ENCODE data around the gene GRIK2.

Gene GRIK2

GRCh38 chr6:101401171-101401570 is 7.7 kb downstream of the GRIK2 start:
- no peak for DNase-seq

DNA sequence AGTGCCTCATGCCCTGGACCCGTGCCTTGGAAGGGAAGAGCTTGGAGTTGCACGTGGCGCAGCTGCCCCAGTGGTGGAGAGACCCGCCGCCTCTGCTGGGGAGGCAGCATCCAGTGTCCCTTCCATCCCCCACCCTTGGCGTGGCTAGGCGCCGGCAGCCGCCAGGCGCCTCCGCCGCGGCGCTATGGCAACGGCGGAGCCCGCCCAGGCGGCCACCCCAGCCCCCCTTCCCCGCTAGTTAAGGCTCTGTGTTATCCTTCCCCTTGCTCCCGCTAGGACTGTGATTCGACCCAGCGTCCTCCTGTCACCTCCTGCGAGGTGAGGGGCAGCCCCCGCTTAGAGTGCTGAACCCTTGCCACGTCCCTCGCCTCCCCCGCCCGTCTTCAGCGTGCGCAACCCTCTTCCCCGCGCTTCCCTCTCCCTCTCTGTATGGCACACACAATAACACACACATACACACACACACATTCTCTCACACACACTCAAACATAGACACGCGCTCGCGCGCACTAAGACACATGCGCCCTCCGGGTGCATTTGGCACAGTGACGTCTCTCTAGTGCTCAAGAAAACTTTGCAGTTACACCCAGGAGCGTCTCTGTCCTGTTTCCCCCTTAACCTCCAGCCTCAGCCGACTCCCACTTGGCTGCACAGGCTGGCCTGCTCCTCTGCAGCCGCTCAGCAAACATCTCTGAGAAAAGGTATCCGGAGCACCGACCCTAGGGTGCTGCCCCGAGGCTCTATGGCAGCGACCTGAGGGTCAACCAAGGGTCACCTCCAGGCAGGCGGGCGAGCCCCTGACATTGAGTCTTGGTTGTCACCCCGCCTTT is 8.5 kb downstream of the GRIK2 start:
- no peak for DNase-seq

- no peak for DNase-seq
Measured at GRCh38 chr6:101402622-101403031, 9.1 kb downstream of the GRIK2 start.

DNA sequence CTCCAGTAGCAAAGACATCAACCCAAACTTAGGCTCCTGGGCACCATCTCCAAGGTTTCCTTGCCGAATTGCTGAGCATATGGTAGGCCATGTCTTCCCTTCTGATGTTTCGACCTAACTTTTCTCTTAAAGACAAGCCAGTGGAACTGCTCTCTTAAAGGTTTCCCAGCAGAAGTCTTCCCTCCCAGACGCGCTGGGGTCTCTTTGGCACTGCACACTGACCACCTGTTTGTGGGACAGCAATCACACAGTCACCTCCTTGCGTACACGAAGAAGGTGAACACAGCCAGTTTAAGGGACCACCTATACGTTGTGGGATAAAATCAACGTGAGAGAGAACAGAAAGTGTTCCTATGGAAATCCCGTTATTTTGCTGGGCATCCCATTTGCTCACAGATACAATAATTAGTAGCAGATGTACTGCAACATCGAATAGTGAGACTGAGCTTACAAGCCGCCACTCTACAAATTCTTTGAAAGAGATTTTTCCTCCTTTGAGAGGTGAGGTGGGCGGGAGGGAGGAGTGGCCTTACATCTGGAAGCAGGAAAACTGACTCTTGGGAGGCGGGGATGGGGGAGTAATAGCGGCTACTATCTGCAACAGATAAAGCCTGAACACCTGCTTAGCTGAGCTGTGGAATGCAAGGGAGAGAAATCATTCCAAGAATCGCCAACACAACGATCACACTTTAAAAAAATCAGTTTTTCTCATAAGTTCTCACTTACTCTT is 9.9 kb downstream of the GRIK2 start:
- DNase-seq, result no peak

- DNase-seq, result no peak
Measured at GRCh38 chr6:101404775-101405174, 11.3 kb downstream of the GRIK2 start.

- no peak for DNase-seq
Measured at GRCh38 chr6:101413773-101414172, 20.3 kb downstream of the GRIK2 start.

DNA sequence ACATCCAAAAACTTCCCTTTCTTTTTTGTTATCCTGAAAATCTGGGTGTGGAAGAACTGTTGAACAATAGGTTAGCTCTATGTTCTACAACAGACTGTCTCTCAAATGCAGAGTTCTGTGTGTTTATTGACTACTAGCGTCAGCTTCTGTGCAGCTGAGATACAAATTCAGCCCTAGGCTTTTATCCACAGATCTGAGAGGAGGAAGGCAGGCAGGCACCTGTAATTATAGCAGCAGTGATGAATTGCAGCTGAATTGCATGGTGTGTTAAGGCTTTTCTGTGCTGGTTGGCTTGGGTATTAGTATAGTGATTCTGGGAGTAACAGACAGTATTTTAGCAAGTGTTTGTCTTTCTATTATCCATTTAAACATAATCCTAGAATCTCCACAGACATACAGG is 24.4 kb downstream of the GRIK2 start:
- no peak for DNase-seq

- DNase-seq, result no peak
Measured at GRCh38 chr6:101422251-101422650, 28.7 kb downstream of the GRIK2 start.

DNA sequence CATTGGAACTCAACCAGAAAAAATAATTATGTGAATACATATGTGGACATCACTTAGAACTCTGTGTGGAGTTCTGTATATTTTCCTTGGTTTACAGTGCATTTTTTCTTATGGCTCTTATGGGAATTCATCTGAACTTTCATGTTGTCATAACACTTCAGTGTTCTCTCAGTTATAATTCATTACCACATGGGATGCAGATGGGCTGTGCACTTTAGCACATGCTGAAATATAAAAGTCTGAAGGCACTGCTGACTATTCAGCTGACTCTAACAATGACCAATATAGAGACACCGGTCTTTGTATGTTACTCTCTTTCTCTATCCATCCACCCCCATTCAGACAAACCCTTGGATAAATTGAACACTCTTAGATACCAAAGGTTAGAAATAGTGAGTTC is 29.3 kb downstream of the GRIK2 start:
- no peak for DNase-seq

DNA sequence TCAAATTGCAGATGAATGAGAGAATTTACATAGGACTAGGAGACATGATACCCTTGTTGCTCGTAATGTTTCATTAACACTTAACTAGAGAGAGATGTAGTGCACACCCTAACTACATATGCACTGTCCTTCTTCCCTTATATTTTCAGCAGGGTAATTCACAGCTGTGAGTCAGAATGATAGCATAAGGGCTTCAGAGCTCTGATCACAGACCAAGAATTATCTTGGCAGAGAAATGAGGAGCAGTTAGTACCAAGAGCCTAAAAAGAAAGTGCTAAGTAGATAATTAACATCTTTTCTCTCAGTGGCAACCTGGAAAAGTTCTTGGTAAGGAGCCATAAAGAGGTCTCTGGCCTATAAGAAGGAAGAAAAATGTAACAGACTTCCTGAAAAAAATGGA is 35.8 kb downstream of the GRIK2 start:
- no peak for DNase-seq

DNA sequence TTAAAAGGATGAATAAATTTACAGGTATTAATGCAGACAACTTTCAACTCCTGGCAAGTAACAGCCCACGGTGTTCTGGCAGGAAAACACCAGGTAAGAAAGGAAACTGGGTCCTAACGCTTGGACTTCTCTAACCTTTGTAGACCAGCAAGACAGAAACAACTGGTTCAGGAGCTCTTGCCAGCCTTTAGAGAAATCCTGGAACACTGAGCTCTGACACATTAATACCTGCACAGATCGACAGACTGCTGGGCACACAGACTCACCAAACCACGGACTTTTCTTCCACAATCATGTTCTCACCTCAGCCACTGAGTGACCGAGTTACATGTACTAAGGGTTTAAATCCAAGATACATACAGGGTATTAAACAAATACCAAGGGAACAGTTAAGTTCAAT is 36.3 kb downstream of the GRIK2 start:
- no peak for DNase-seq

DNA sequence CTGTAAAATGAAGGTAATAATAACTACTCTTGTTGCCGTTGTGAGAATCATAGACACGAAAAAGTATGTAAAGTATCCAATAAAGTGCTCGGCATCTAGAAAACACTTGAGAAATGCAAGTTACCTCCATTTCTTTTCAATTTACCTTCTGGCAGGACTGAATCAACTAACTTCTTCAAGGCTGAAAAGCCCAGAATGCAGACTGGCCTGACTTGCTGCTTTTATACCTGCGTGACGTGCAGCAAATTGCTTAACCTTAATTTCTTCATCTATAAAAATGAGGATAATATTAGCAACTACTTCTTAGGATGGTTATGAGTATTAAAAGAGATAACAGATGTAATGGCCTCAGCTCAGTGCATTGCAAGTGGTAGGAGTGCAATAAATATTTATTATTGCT is 39.6 kb downstream of the GRIK2 start:
- DNase-seq, result no peak

GRCh38 chr6:101434601-101435000 is 41.1 kb downstream of the GRIK2 start:
- DNase-seq, result no peak

DNA sequence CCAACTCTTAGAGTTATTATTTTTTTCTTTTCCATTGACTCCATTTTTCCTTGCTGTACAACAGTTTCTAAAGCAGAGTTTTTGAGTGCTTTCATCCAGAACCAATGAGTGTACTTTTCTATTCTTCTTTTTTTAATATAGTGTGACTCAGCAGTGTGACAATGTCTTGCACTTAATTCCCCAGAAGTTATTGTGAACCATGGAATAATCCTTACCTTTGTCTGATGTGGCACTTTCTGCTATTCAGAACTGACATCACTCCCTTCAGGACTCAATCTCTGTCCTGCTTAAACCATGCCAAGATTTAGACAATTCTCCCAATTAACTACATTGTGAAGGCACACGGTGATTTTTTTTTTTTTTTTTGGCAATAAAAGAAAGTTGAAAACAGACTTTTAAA is 41.5 kb downstream of the GRIK2 start:
- DNase-seq, result no peak

GRCh38 chr6:101439790-101440189 is 46.3 kb downstream of the GRIK2 start:
- DNase-seq, result no peak

DNA sequence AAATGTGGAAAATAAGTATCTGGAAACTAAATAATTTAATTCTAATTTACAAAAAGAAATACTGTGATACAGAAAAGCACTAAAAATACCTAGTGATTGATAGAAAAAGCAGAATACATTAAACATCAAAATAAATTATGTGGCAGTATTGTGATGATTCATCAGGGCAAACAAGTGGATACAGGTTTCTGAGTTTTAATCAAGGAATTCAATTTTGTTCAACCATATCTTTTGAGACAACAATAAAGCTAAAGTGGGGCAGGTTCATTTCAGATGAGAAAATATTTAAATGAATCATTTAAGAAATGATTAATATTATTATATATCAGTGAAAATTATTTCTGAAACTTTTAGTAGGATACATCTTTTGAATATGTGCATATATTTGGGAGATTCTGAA is 49.8 kb downstream of the GRIK2 start:
- no peak for DNase-seq

GRCh38 chr6:101444717-101445116 is 51.2 kb downstream of the GRIK2 start:
- no peak for DNase-seq

DNA sequence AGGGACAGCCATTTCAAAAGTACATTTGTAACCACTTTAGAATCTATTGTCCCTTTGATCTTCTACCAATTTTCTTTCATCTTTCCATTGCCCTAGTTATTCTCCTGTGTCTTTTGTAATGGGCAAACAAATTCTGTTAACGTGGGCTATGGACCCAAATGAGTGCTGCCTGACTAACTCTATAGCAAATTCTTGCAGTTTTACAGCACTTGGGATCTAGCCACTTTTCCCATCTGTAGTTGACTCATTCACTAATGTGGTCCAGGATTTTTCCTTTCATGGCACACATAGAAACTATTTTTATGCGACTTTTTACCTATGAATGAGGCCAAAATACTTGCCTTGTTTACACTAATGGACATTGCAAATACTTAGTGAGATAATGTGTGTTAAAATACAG is 52.0 kb downstream of the GRIK2 start:
- peak; percentile 44 for DNase-seq

- no peak for DNase-seq
Measured at GRCh38 chr6:101450901-101451300, 57.4 kb downstream of the GRIK2 start.

GRCh38 chr6:101451981-101452380 is 58.5 kb downstream of the GRIK2 start:
- no peak for DNase-seq

DNA sequence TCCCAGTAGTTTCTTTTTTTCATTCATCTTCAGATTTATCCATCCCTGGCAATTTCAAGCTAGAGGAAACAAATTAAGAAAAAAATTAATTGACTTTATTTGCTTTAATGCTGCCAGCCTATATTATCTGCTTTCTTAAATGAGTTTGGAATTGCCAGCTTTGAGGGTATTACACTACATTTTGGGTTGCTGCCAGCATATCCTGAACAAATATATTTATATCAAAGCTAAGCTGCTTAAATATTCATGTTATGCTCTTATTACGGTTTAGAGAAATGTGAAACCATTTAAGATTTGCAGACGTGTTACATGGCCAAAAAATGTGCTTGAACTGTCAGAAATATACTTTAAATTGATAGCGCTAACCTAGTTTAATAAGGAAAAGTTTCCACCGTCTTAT is 59.7 kb downstream of the GRIK2 start:
- DNase-seq, result no peak

- no peak for DNase-seq
Measured at GRCh38 chr6:101454106-101454676, 60.7 kb downstream of the GRIK2 start.

DNA sequence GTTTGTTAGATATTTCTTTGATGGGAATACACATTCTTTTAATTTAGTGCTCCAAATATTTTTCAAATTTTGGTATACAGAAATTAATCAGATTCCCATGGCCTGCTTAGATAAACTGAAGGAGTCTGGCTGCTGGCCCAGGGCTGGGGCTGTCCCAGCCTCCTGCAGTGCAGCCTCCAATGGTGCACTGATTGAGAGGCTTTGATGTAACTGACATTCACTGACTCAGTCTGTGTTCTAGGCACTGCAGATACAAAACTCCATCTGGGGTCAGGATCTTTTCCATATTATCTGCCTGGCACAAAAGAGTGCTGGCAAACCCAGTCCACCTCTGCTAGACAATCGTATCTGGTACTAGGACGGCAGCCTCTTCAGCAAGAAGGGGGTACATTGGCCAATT is 64.8 kb downstream of the GRIK2 start:
- peak; percentile 1 for DNase-seq

DNA sequence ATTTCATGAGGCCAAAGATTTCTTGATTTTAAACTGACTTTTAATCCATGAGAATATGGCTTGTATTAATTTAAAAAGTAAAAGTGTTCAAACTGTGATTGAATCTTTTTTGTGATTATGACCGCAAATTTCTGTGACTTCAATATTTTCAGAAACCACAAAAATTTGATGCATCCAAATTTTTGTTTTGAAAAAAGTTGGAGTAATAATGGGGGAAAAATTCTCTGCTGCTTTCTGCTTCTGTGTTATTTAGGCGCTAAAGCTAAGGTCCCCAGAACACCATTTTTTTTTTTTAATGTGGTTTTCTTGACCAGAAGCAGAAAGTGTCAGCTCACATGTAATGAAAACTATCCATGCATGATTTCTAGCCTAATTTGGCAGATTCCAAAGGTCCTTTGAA is 65.3 kb downstream of the GRIK2 start:
- no peak for DNase-seq

All from fibroblast of skin of right quadriceps (primary cell).